Peyer's patch (tissue), 4 donors: Measurements from ENCODE around the gene FNDC11.

Experiments used
- POLR2A ChIP-seq, 2 donors: fragments of 450-650 bp; IDR thresholded peaks; one replicate each; pipeline ENCODE4 v1.5.1; 2017; ENCODE audit warnings: antibody characterized with exemption in 2 of 2, mild to moderate bottlenecking in 2 of 2, moderate library complexity in 2 of 2
- TF ChIP-seq, protein P1 (sequence below), 6 experiments: fragments of 450-650 bp in 4 of 6; fragments of 200-600 bp in 2 of 6; sonication (generic) in 1 of 6; IDR thresholded peaks; one replicate each; pipeline ENCODE4 v1.5.1; 2017 to 2019; ENCODE audit warnings: antibody characterized with exemption in 6 of 6, mild to moderate bottlenecking in 3 of 6, moderate library complexity in 1 of 6

DNA sequence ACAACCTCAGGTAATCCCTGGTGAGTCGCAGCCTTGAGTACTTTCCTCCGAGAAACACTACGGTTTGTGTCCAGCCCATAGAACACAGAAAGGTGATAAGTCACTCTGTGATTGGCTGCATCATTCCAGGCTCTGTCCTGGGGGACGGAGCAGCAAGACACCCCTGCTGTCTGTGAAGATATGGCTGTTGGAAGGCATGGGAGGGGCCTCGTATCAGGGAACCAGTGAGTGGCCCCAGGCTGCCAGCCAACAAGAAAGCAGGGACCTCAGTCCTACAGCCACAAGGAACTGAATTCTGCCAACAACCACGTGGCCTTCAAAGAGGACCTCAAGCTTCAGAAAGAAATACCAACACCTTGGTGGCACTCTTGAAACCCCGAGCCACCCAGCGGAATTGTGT, 48.7 kb upstream of the FNDC11 start:
- TF ChIP-seq, protein P1, sequence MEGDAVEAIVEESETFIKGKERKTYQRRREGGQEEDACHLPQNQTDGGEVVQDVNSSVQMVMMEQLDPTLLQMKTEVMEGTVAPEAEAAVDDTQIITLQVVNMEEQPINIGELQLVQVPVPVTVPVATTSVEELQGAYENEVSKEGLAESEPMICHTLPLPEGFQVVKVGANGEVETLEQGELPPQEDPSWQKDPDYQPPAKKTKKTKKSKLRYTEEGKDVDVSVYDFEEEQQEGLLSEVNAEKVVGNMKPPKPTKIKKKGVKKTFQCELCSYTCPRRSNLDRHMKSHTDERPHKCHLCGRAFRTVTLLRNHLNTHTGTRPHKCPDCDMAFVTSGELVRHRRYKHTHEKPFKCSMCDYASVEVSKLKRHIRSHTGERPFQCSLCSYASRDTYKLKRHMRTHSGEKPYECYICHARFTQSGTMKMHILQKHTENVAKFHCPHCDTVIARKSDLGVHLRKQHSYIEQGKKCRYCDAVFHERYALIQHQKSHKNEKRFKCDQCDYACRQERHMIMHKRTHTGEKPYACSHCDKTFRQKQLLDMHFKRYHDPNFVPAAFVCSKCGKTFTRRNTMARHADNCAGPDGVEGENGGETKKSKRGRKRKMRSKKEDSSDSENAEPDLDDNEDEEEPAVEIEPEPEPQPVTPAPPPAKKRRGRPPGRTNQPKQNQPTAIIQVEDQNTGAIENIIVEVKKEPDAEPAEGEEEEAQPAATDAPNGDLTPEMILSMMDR (IDR thresholded peaks at IDR 0.05), result no peak
- no peak for TF ChIP-seq POLR2A (IDR thresholded peaks at IDR 0.05)
